GM12892 (cell line): ENCODE measurements around the gene BZW1.

Experiments
- POLR2A ChIP-seq: IDR thresholded peaks from 2 replicates; pipeline ENCODE4 v1.6.1; 2011; ENCODE audit warnings: low read depth, low read length, control low read depth
- TAF1 ChIP-seq: IDR thresholded peaks from 2 replicates; pipeline ENCODE4 v1.6.1; 2011; ENCODE audit warnings: low read depth, mild to moderate bottlenecking, control low read depth, low read length, borderline replicate concordance

GRCh38 chr2:200828104-200828503 is 16.4 kb downstream of the BZW1 start:
- TF ChIP-seq POLR2A (no peak; the same call in 1 of the 2 replicates), TAF1 (no peak)
